ENCODE measurements around the gene SIM1. TPM values are rescaled to one million over a fixed set of nuclear protein-coding genes. Genes with fewer than 3 reads are reported as not detected.

SIM1 gene
- total and polyA plus RNA-seq, 2 of the 8 experiments (the other 6 are each of a cell fraction or from before 2014, with no cell fraction given): 0.02 to 0.39 TPM

DNA sequence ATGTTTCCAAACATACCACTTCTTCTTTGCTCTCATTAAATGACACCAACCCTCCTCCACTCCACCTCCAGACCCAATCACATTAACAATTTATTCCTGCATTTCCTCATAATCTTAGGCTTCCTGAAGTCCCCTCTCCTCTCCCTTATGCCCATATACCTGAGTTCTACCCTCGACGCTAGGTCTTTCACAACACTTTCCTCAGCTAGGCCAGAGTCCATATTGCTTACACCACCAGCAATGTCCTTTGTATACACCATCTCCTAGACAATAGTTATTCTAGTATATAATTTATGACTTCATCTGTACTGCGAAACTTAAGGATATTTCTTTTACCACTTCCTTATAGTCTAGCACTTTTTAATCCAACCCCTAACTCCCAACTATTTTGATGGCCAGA, 47.7 kb downstream of the SIM1 start (continued):
- TF ChIP-seq CHD7 (IDR thresholded peaks at IDR 0.05; ENCODE audit: insufficient replicate concordance, low read length) (no peak), POLR2AphosphoS5 (IDR thresholded peaks at IDR 0.05; ENCODE audit: low read depth, low read length) (no peak), SP2 (IDR thresholded peaks at IDR 0.05; ENCODE audit: low read length) (no peak), FOSL1 (IDR thresholded peaks at IDR 0.05; ENCODE audit: insufficient read depth, low read depth, low read length) (no peak)
- TF ChIP-seq, protein P1, sequence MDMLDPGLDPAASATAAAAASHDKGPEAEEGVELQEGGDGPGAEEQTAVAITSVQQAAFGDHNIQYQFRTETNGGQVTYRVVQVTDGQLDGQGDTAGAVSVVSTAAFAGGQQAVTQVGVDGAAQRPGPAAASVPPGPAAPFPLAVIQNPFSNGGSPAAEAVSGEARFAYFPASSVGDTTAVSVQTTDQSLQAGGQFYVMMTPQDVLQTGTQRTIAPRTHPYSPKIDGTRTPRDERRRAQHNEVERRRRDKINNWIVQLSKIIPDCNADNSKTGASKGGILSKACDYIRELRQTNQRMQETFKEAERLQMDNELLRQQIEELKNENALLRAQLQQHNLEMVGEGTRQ (IDR thresholded peaks at IDR 0.05; ENCODE audit: low read length): no peak
